ENCODE results near the gene PROKR2.

Gene PROKR2

GRCh38 chr20:5279661-5280060 is 37.1 kb downstream of the PROKR2 start:
- no peak for DNase-seq

- DNase-seq = no peak
Observed at GRCh38 chr20:5272268-5272667, 44.5 kb downstream of the PROKR2 start.

- no peak for DNase-seq
Observed at GRCh38 chr20:5270603-5271002, 46.2 kb downstream of the PROKR2 start.

- no peak for DNase-seq
Observed at GRCh38 chr20:5268449-5268848, 48.3 kb downstream of the PROKR2 start.

GRCh38 chr20:5267092-5267491 is 49.7 kb downstream of the PROKR2 start:
- no peak for DNase-seq
